ENCODE measurements around the gene LIPC.
A peak's percentile ranks its signal among the peaks of the same experiment; 100 is the strongest.

GRCh38 chr15:58469432-58470353 lies 37.9 kb downstream of the LIPC start:
- TF ChIP-seq RAD21 (IDR thresholded peaks at IDR 0.05; ENCODE audit: low read depth) (peak; percentile 18), TCF12 (IDR thresholded peaks at IDR 0.05; ENCODE audit: low read depth) (peak; percentile 99), EGR1 (IDR thresholded peaks at IDR 0.05) (no peak), USF1 (IDR thresholded peaks at IDR 0.05) (peak; percentile 33; the same call in 1 of the 2 replicates), EP300 (IDR thresholded peaks at IDR 0.05; ENCODE audit: borderline replicate concordance) (peak; percentile 100)
